SK-N-MC (cell line): ENCODE results near the gene LAMC1.
A peak's percentile ranks its signal among the peaks of the same experiment; 100 is the strongest.

Experiments used
- DNase-seq: peaks from one replicate; pipeline ENCODE4 v3.0.0-alpha.2; 2011; ENCODE audit warnings: low read depth, low spot score
- H3K27ac ChIP-seq: fragments of 200-600 bp; sonication (generic); 2 replicates; pipeline ENCODE4 v1.5.1; 2016; ENCODE audit warnings: mixed run types
- H3K36me3 ChIP-seq: fragments of 200-600 bp; sonication (generic); 2 replicates; pipeline ENCODE4 v1.6.1; 2017; ENCODE audit warnings: antibody characterized with exemption, low read length, mixed read lengths; ENCODE audit not compliant: insufficient read depth
- H3K4me3 ChIP-seq: fragments of 200-600 bp; sonication (generic); 2 replicates; pipeline ENCODE4 v1.5.1; 2016
- H3K9ac ChIP-seq: fragments of 200-600 bp; sonication (generic); 2 replicates; pipeline ENCODE4 v1.8.0; 2017; ENCODE audit warnings: mixed run types, mixed read lengths; ENCODE audit not compliant: insufficient read length
- H3K9me3 ChIP-seq: fragments of 200-600 bp; sonication (generic); 2 replicates; pipeline ENCODE4 v1.6.1; 2017; ENCODE audit warnings: low read depth, mild to moderate bottlenecking, antibody characterized with exemption, low read length, moderate library complexity, mixed read lengths
- EZH2 ChIP-seq: fragments of 200-600 bp; sonication (generic); IDR thresholded peaks from one replicate; pipeline ENCODE4 v1.6.1; 2017; ENCODE audit warnings: antibody characterized with exemption
- FOXP2 ChIP-seq: optimal IDR thresholded peaks from 2 replicates; pipeline ENCODE3; 2011; ENCODE audit warnings: mild to moderate bottlenecking, moderate library complexity; ENCODE audit not compliant: insufficient read depth; ENCODE audit errors: extremely low read length, control extremely low read depth
- POLR2AphosphoS5 ChIP-seq: IDR thresholded peaks from 2 replicates; pipeline ENCODE4 v1.6.1; 2012; ENCODE audit warnings: mild to moderate bottlenecking, low read depth, low read length, borderline replicate concordance

The LAMC1 gene

GRCh38 chr1:183011859-183012258, 11.4 kb upstream of the LAMC1 start:
- Histone ChIP-seq H3K36me3 (no peaks in the 10 kb centered on the region), H3K27ac (no peak overlapping the region), H3K9me3 (no peaks in the 10 kb centered on the region), H3K4me3 (no peak overlapping the region), H3K9ac (no peak overlapping the region)
- TF ChIP-seq EZH2 (no peak), FOXP2 (no peak), POLR2AphosphoS5 (no peak)
- no peak for DNase-seq

- no peak overlapping the region for H3K9ac ChIP-seq
- no peaks in the 10 kb centered on the region for H3K9me3 ChIP-seq
- no peak for DNase-seq
- no peak overlapping the region for H3K4me3 ChIP-seq
- no peak for TF ChIP-seq POLR2AphosphoS5
- no peak for TF ChIP-seq EZH2
- no peak for TF ChIP-seq FOXP2
- H3K27ac ChIP-seq: no peak overlapping the region
- no peaks in the 10 kb centered on the region for H3K36me3 ChIP-seq
Observed at GRCh38 chr1:183012301-183012994, 10.8 kb upstream of the LAMC1 start.

- Histone ChIP-seq H3K9me3 (no peaks in the 10 kb centered on the region), H3K36me3 (no peaks in the 10 kb centered on the region), H3K9ac (no peak overlapping the region), H3K4me3 (no peak overlapping the region), H3K27ac (no peak overlapping the region)
- no peak for TF ChIP-seq FOXP2
- no peak for TF ChIP-seq EZH2
- no peak for TF ChIP-seq POLR2AphosphoS5
- DNase-seq: no peak
Observed at GRCh38 chr1:183019139-183019740, 4.0 kb upstream of the LAMC1 start.

- TF ChIP-seq EZH2: no peak
- TF ChIP-seq POLR2AphosphoS5: no peak
- TF ChIP-seq FOXP2: no peak
- H3K4me3 ChIP-seq: no peak overlapping the region
- H3K9ac ChIP-seq: no peak overlapping the region
- H3K36me3 ChIP-seq: no peaks in the 10 kb centered on the region
- no peaks in the 10 kb centered on the region for H3K9me3 ChIP-seq
- no peak for DNase-seq
- H3K27ac ChIP-seq: no peak overlapping the region
Observed at GRCh38 chr1:183019860-183020259, 3.4 kb upstream of the LAMC1 start.

GRCh38 chr1:183021405-183022201, 1.6 kb upstream of the LAMC1 start:
- no peak for DNase-seq
- Histone ChIP-seq H3K9ac (peak overlapping the region; percentile 85), H3K27ac (peak overlapping the region; percentile 55; the same call in 1 of the 2 replicates), H3K4me3 (peak overlapping the region; percentile 85), H3K9me3 (no peaks in the 10 kb centered on the region), H3K36me3 (no peaks in the 10 kb centered on the region)
- TF ChIP-seq FOXP2 (no peak), EZH2 (no peak), POLR2AphosphoS5 (no peak)

- Histone ChIP-seq H3K9ac (peak overlapping the region; percentile 85), H3K27ac (peak overlapping the region; percentile 55), H3K36me3 (no peaks in the 10 kb centered on the region), H3K4me3 (peak overlapping the region; percentile 85), H3K9me3 (no peaks in the 10 kb centered on the region)
- TF ChIP-seq FOXP2: no peak
- peak; percentile 49; the same call in 1 of the 2 replicates for TF ChIP-seq POLR2AphosphoS5
- DNase-seq: peak; percentile 32
Observed at GRCh38 chr1:183022202-183023145, 746 bp upstream of the LAMC1 start.

GRCh38 chr1:183023601-183024316, 539 bp downstream of the LAMC1 start:
- peak overlapping the region; percentile 76 for H3K9ac ChIP-seq
- peak overlapping the region; percentile 82 for H3K4me3 ChIP-seq
- no peaks in the 10 kb centered on the region for H3K36me3 ChIP-seq
- DNase-seq: no peak
- no peak for TF ChIP-seq EZH2
- no peak for TF ChIP-seq FOXP2
- TF ChIP-seq POLR2AphosphoS5: no peak
- H3K9me3 ChIP-seq: no peaks in the 10 kb centered on the region
- H3K27ac ChIP-seq: no peak overlapping the region
